A673 (cell line): ENCODE results near the gene SCGB3A1. TPM values are rescaled to one million over a fixed set of nuclear protein-coding genes. Genes with fewer than 3 reads are reported as not detected.

ENCODE experiments used
- BruUV-seq: library from RNA; stranded (reverse); fragments of 400-500 nt; replicated peaks from 2 replicates; lab custom pipeline; 2021; lab: Mats Ljungman, UMichigan
- CTCF ChIA-PET: fragments of 300-600 bp; sonication (Branson Sonifier 250); formaldehyde crosslinking; loops from one replicate; lab custom pipeline; 2022; ENCODE audit warnings: antibody characterized with exemption; lab: Charles Lee
- POLR2A ChIA-PET: fragments of 300-600 bp; sonication (Branson Sonifier 250); formaldehyde crosslinking; loops from one replicate; lab custom pipeline; 2022; ENCODE audit warnings: antibody characterized with exemption; ENCODE audit not compliant: low non-redundant PET; lab: Charles Lee
- DNase-seq: peaks from one replicate; pipeline ENCODE4 v3.0.0-alpha.2; 2015; ENCODE audit warnings: low spot score
- H3K27ac ChIP-seq: fragments of 200-600 bp; sonication (generic); 2 replicates; pipeline ENCODE4 v1.5.1; 2016; ENCODE audit warnings: mixed run types, low read depth, mild to moderate bottlenecking, mixed read lengths, antibody characterized with exemption, low read length; ENCODE audit not compliant: poor library complexity, severe bottlenecking
- H3K27me3 ChIP-seq: fragments of 200-600 bp; sonication (generic); replicated peaks from 2 replicates; pipeline ENCODE4 v1.6.1; 2017; ENCODE audit warnings: mixed run types, low read depth, mild to moderate bottlenecking, mixed read lengths, antibody characterized with exemption, low read length; ENCODE audit not compliant: insufficient read depth, poor library complexity
- H3K36me3 ChIP-seq: fragments of 200-600 bp; sonication (generic); 2 replicates; pipeline ENCODE4 v1.6.1; 2016; ENCODE audit warnings: mixed run types, mild to moderate bottlenecking, mixed read lengths, antibody characterized with exemption, low read length; ENCODE audit not compliant: insufficient read depth, poor library complexity, severe bottlenecking
- H3K4me1 ChIP-seq: fragments of 200-600 bp; sonication (generic); 2 replicates; pipeline ENCODE4 v1.6.1; 2017; ENCODE audit warnings: mixed run types, mild to moderate bottlenecking, mixed read lengths, antibody characterized with exemption, low read length; ENCODE audit not compliant: insufficient read depth, poor library complexity, severe bottlenecking
- H3K4me3 ChIP-seq: fragments of 200-600 bp; sonication (generic); 2 replicates; pipeline ENCODE4 v1.5.1; 2016; ENCODE audit warnings: low read depth, mixed run types, mild to moderate bottlenecking, mixed read lengths, low read length; ENCODE audit not compliant: poor library complexity, severe bottlenecking
- H3K9me3 ChIP-seq: fragments of 200-600 bp; sonication (generic); 2 replicates; pipeline ENCODE4 v1.6.1; 2016; ENCODE audit warnings: mixed run types, low read depth, mild to moderate bottlenecking, mixed read lengths, antibody characterized with exemption, low read length; ENCODE audit not compliant: poor library complexity, severe bottlenecking
- CTCF ChIP-seq: fragments of 300-800, 200-600 bp; sonication (generic); conservative IDR thresholded peaks from 2 replicates; pipeline ENCODE4 v1.5.1; 2017; ENCODE audit warnings: low read depth, mild to moderate bottlenecking, antibody characterized with exemption, low read length, moderate library complexity, mixed read lengths
- EZH2 ChIP-seq: fragments of 200-600 bp; sonication (generic); IDR thresholded peaks from 2 replicates; pipeline ENCODE4 v1.6.1; 2017; ENCODE audit warnings: borderline replicate concordance, low read depth, mild to moderate bottlenecking, mixed read lengths, antibody characterized with exemption, low read length; ENCODE audit not compliant: poor library complexity, severe bottlenecking
- intact Hi-C: fragments of 100-400 bp; cut with micrococcal nuclease; formaldehyde crosslinking; loops from one replicate; pipeline ENCODE4 v1.10.0; 2022; ENCODE audit not compliant: unreplicated experiment
- total RNA-seq: library from RNA; stranded (reverse); gene quantifications from 2 replicates; pipeline ENCODE4 v1.2.3, GENCODE V29; 2021

The SCGB3A1 gene
- total RNA-seq, 1 experiment from 2014 or later: not detected

- H3K36me3 ChIP-seq: no peaks in the 10 kb centered on the region
- no peaks in the 10 kb centered on the region for H3K27me3 ChIP-seq
- H3K4me3 ChIP-seq: no peak overlapping the region
- DNase-seq: no peak
- no peaks in the 10 kb centered on the region for H3K9me3 ChIP-seq
- no peak overlapping the region for H3K27ac ChIP-seq
- intact Hi-C loops: no loop called here
- TF ChIP-seq CTCF: no peak
- TF ChIP-seq EZH2: no peak
- peaks cover 12% of the 10 kb centered on the region for H3K4me1 ChIP-seq
- BruUV-seq: no TSS peak
- ChIA-PET POLR2A (no interaction called here), CTCF (interaction anchor here (0.6 to 0.7 kb wide), 2 partner anchors 17 to 298 kb away, joined by 4 to 5 read pairs; no protein-coding TSS in a partner anchor)
Observed at GRCh38 chr5:180622910-180623309, 31.6 kb upstream of the SCGB3A1 start.

- intact Hi-C loops: no loop called here
- Histone ChIP-seq H3K27me3 (no peaks in the 10 kb centered on the region), H3K36me3 (no peaks in the 10 kb centered on the region), H3K27ac (no peak overlapping the region), H3K4me3 (no peak overlapping the region), H3K4me1 (peaks cover 12% of the 10 kb centered on the region), H3K9me3 (no peaks in the 10 kb centered on the region)
- TF ChIP-seq EZH2 (no peak), CTCF (no peak)
- no TSS peak for BruUV-seq
- POLR2A ChIA-PET: no interaction called here
- DNase-seq: no peak
- CTCF ChIA-PET: interaction anchor here (0.7 kb wide), 1 partner anchor 146 kb away, joined by 3 read pairs; no protein-coding TSS in a partner anchor
Observed at GRCh38 chr5:180621311-180621710, 30.0 kb upstream of the SCGB3A1 start.

GRCh38 chr5:180620014-180620413 is 28.7 kb upstream of the SCGB3A1 start:
- no TSS peak for BruUV-seq
- Histone ChIP-seq H3K9me3 (no peaks in the 10 kb centered on the region), H3K36me3 (no peaks in the 10 kb centered on the region), H3K4me1 (peaks cover 12% of the 10 kb centered on the region), H3K27ac (no peak overlapping the region), H3K27me3 (no peaks in the 10 kb centered on the region), H3K4me3 (no peak overlapping the region)
- ChIA-PET POLR2A (no interaction called here), CTCF (no interaction called here)
- intact Hi-C loops: no loop called here
- TF ChIP-seq EZH2 (no peak), CTCF (no peak)
- DNase-seq: no peak
